Neural cell (in vitro differentiated cells): ENCODE measurements around the gene INF2. TPM values are rescaled to one million over a fixed set of nuclear protein-coding genes. Genes with fewer than 3 reads are reported as not detected.

Source experiments
- H2AFZ ChIP-seq: fragments of 200-600, 300-800 bp; sonication (generic), shearing (Covaris generic); 2 replicates; pipeline ENCODE4 v1.6.0; 2014; ENCODE audit warnings: low read depth, mild to moderate bottlenecking, antibody characterized with exemption, low read length, moderate library complexity
- H3F3A ChIP-seq: fragments of 200-600 bp; shearing (Covaris generic); 2 replicates; pipeline ENCODE4 v1.6.1; 2016; ENCODE audit warnings: mild to moderate bottlenecking, moderate library complexity, mixed read lengths, antibody characterized with exemption, low read length; ENCODE audit not compliant: insufficient read depth, poor library complexity, severe bottlenecking
- H3K27ac ChIP-seq: fragments of 200-600, 300-800 bp; sonication (generic), shearing (Covaris generic); 2 replicates; pipeline ENCODE4 v1.5.1; 2014; ENCODE audit warnings: mild to moderate bottlenecking, low read length, moderate library complexity
- H3K27me3 ChIP-seq: fragments of 300-800, 200-600 bp; sonication (generic), shearing (Covaris generic); 2 replicates; pipeline ENCODE4 v1.6.0; 2014; ENCODE audit warnings: mild to moderate bottlenecking, low read depth, low read length, moderate library complexity; ENCODE audit not compliant: insufficient read depth
- H3K36me3 ChIP-seq: fragments of 300-800, 200-600 bp; sonication (generic), shearing (Covaris generic); 2 replicates; pipeline ENCODE4 v1.5.1; 2014; ENCODE audit warnings: mild to moderate bottlenecking, antibody characterized with exemption, low read length, moderate library complexity; ENCODE audit not compliant: insufficient read depth
- H3K4me2 ChIP-seq: fragments of 300-800, 200-600 bp; sonication (generic), shearing (Covaris generic); 2 replicates; pipeline ENCODE4 v1.6.0; 2014; ENCODE audit warnings: mild to moderate bottlenecking, low read length
- H3K4me3 ChIP-seq: fragments of 300-800, 200-600 bp; sonication (generic), shearing (Covaris generic); 2 replicates; pipeline ENCODE4 v1.5.1; 2014; ENCODE audit warnings: mild to moderate bottlenecking, low read length, moderate library complexity
- H3K79me2 ChIP-seq: fragments of 200-600 bp; shearing (Covaris generic); replicated peaks from 2 replicates; pipeline ENCODE4 v1.6.0; 2014; ENCODE audit warnings: mild to moderate bottlenecking, low read length, moderate library complexity; ENCODE audit not compliant: insufficient read depth
- H3K9ac ChIP-seq: fragments of 300-800, 200-600 bp; sonication (generic), shearing (Covaris generic); 2 replicates; pipeline ENCODE4 v1.6.1; 2016; ENCODE audit warnings: mild to moderate bottlenecking, low read length, mixed read lengths
- H3K9me2 ChIP-seq: fragments of 200-600 bp; shearing (Covaris generic); 2 replicates; pipeline ENCODE4 v1.6.1; 2016; ENCODE audit warnings: mild to moderate bottlenecking, low read length, mixed read lengths; ENCODE audit not compliant: insufficient read depth
- H3K9me3 ChIP-seq: fragments of 200-600, 300-800 bp; sonication (generic), shearing (Covaris generic); 2 replicates; pipeline ENCODE4 v1.6.1; 2016; ENCODE audit warnings: mild to moderate bottlenecking, mixed run types, low read length, moderate library complexity, mixed read lengths
- H4K20me1 ChIP-seq: fragments of 200-600 bp; shearing (Covaris generic); 2 replicates; pipeline ENCODE4 v1.6.1; 2016; ENCODE audit warnings: mild to moderate bottlenecking, mixed run types; ENCODE audit not compliant: insufficient read depth
- CTCF ChIP-seq: fragments of 450-650 bp; IDR thresholded peaks from 2 replicates; pipeline ENCODE4 v1.5.1; 2014; ENCODE audit warnings: antibody characterized with exemption, mild to moderate bottlenecking, moderate library complexity; ENCODE audit not compliant: poor library complexity, severe bottlenecking
- EP300 ChIP-seq: fragments of 450-650 bp; conservative IDR thresholded peaks from 2 replicates; pipeline ENCODE4 v1.6.1; 2014; ENCODE audit warnings: antibody characterized with exemption, mild to moderate bottlenecking, moderate library complexity; ENCODE audit not compliant: poor library complexity, severe bottlenecking
- EZH2 ChIP-seq: fragments of 200-600, 300-800 bp; shearing (Covaris generic), sonication (generic); IDR thresholded peaks from 2 replicates; pipeline ENCODE4 v1.6.1; 2014; ENCODE audit warnings: antibody characterized with exemption, low read length, borderline replicate concordance, mild to moderate bottlenecking; ENCODE audit not compliant: insufficient read depth, poor library complexity, severe bottlenecking
- MXI1 ChIP-seq: fragments of 450-650 bp; conservative IDR thresholded peaks from 2 replicates; pipeline ENCODE4 v1.6.1; 2014; ENCODE audit warnings: antibody characterized with exemption, mild to moderate bottlenecking; ENCODE audit not compliant: poor library complexity, severe bottlenecking
- POLR2AphosphoS5 ChIP-seq: IDR thresholded peaks from 2 replicates; pipeline ENCODE4 v1.6.1; 2012
- RAD21 ChIP-seq: fragments of 450-650 bp; conservative IDR thresholded peaks from 2 replicates; pipeline ENCODE4 v1.6.1; 2014; ENCODE audit warnings: antibody characterized with exemption, mild to moderate bottlenecking, moderate library complexity
- REST ChIP-seq: IDR thresholded peaks from 2 replicates; pipeline ENCODE4 v1.6.1; 2012; ENCODE audit warnings: borderline replicate concordance
- SMC3 ChIP-seq: fragments of 450-650 bp; conservative IDR thresholded peaks from 2 replicates; pipeline ENCODE4 v1.6.1; 2014; ENCODE audit warnings: antibody characterized with exemption, mild to moderate bottlenecking, moderate library complexity; ENCODE audit not compliant: poor library complexity
- TAF1 ChIP-seq: IDR thresholded peaks from 2 replicates; pipeline ENCODE4 v1.6.1; 2012; ENCODE audit warnings: low read depth
- polyA plus RNA-seq: library from polyadenylated mRNA; depleted of rRNA; stranded (reverse); fragments of >200 nt; gene quantifications from 2 replicates; pipeline ENCODE4 v1.2.3, GENCODE V29; 2014

The INF2 gene
- polyA plus RNA-seq, 1 donor from 2014 or later: 0.02 TPM

GRCh38 chr14:104693482-104694431 lies 4.3 kb downstream of the INF2 start:
- H3K9ac ChIP-seq: peak overlapping the region; percentile 31
- no peak overlapping the region for H3K4me3 ChIP-seq
- H3K4me2 ChIP-seq: no peak overlapping the region
- TF ChIP-seq RAD21: no peak
- TF ChIP-seq TAF1: no peak
- no peak for TF ChIP-seq CTCF
- no peak for TF ChIP-seq REST
- TF ChIP-seq EZH2: no peak
- no peak for TF ChIP-seq POLR2AphosphoS5
- TF ChIP-seq EP300: no peak
- TF ChIP-seq SMC3: no peak
- no peak for TF ChIP-seq MXI1
- H3K27ac ChIP-seq: no peak overlapping the region
- H2AFZ ChIP-seq: no peak overlapping the region
- peaks cover 5% of the 10 kb centered on the region for H3K27me3 ChIP-seq
- H3K36me3 ChIP-seq: no peaks in the 10 kb centered on the region
- no peaks in the 10 kb centered on the region for H3K9me2 ChIP-seq
- H3F3A ChIP-seq: no peaks in the 10 kb centered on the region
- no peaks in the 10 kb centered on the region for H3K9me3 ChIP-seq
- no peaks in the 10 kb centered on the region for H4K20me1 ChIP-seq
- no peaks in the 10 kb centered on the region for H3K79me2 ChIP-seq

GRCh38 chr14:104694475-104694950 lies 5.1 kb downstream of the INF2 start:
- Histone ChIP-seq H3F3A (no peaks in the 10 kb centered on the region), H3K4me2 (no peak overlapping the region), H3K9me3 (no peaks in the 10 kb centered on the region), H3K27me3 (peaks cover 5% of the 10 kb centered on the region), H3K9me2 (no peaks in the 10 kb centered on the region), H3K4me3 (no peak overlapping the region), H3K27ac (no peak overlapping the region), H4K20me1 (no peaks in the 10 kb centered on the region), H3K9ac (peak overlapping the region; percentile 31), H3K36me3 (no peaks in the 10 kb centered on the region), H2AFZ (peak overlapping the region; percentile 8), H3K79me2 (no peaks in the 10 kb centered on the region)
- TF ChIP-seq POLR2AphosphoS5 (no peak), MXI1 (no peak), EZH2 (no peak), EP300 (no peak), CTCF (no peak), RAD21 (no peak), REST (no peak), SMC3 (no peak)
